Lower leg skin (tissue), 4 donors: ENCODE data around the gene SWT1. TPM values are rescaled to one million over a fixed set of nuclear protein-coding genes. Genes with fewer than 3 reads are reported as not detected.

Experiments used
- DNase-seq, 2 donors: peaks; one replicate each; pipeline ENCODE4 v3.0.0-alpha.2; 2019; ENCODE audit warnings: low spot score in 2 of 2
- H3K4me3 ChIP-seq: fragments of 200-600 bp; sonication (generic); 2 replicates; pipeline ENCODE4 v1.5.1; 2017; ENCODE audit warnings: mild to moderate bottlenecking, low read depth; ENCODE audit not compliant: poor library complexity, severe bottlenecking
- CTCF ChIP-seq, 3 donors: fragments of 450-650 bp; IDR thresholded peaks; one replicate each; pipeline ENCODE4 v1.5.1; 2016; ENCODE audit warnings: antibody characterized with exemption in 3 of 3, mild to moderate bottlenecking in 3 of 3, moderate library complexity in 2 of 3
- POLR2A ChIP-seq, 2 donors: fragments of 450-650 bp; IDR thresholded peaks; one replicate each; pipeline ENCODE4 v1.6.1; 2016 to 2017; ENCODE audit warnings: antibody characterized with exemption in 2 of 2, mild to moderate bottlenecking in 1 of 2, moderate library complexity in 1 of 2
- WGBS, 2 donors: methylation state at CpG; one replicate each; pipeline ENCODE4 v1.1.5; 2018; 5-methylcytosine and 5-hydroxymethylcytosine counted together
- intact Hi-C: fragments of 100-400 bp; cut with DNase I; formaldehyde crosslinking; loops from one replicate; pipeline ENCODE4 v1.15.0; 2023; ENCODE audit warnings: low total_unique reads
- total RNA-seq, 4 donors: library from RNA; depleted of rRNA; stranded (reverse); fragments of >200 nt; gene quantifications; one replicate each; pipeline ENCODE4 v1.1.0, GENCODE V29; 2016

Gene SWT1
- total RNA-seq, 4 donors from 2014 or later, result 3.9 to 6.3 (median 4.5) TPM

- no peak overlapping the region for H3K4me3 ChIP-seq
- no peak for TF ChIP-seq CTCF (IDR thresholded peaks at IDR 0.05)
- no peak for TF ChIP-seq POLR2A (IDR thresholded peaks at IDR 0.05)
- WGBS, 2 donors, result 56 to 58% methylated on average over 3 of the region's 3 CpGs
- intact Hi-C loops, result no loop called here
- no peak for DNase-seq
These were observed 4.7 kb upstream of the SWT1 start for GRCh38 chr1:185152187-185152767.

GRCh38 chr1:185154912-185155513 is 2.0 kb upstream of the SWT1 start:
- H3K4me3 ChIP-seq, result no peak overlapping the region
- WGBS, 2 donors, result 46 to 51% methylated on average over 2 of the region's 2 CpGs
- no peak for DNase-seq
- no peak for TF ChIP-seq CTCF (IDR thresholded peaks at IDR 0.05)
- TF ChIP-seq POLR2A (IDR thresholded peaks at IDR 0.05), result no peak
- intact Hi-C loops, result no loop called here

- no peak for DNase-seq
- WGBS, 2 donors, result 8 to 10% methylated on average over 11 of the region's 11 CpGs
- TF ChIP-seq CTCF (IDR thresholded peaks at IDR 0.05) (no peak), POLR2A (IDR thresholded peaks at IDR 0.05) (no peak)
- intact Hi-C loops, result no loop called here
- H3K4me3 ChIP-seq, result peak overlapping the region; percentile 87
These were observed 1.2 kb upstream of the SWT1 start for GRCh38 chr1:185155600-185156287.

DNA sequence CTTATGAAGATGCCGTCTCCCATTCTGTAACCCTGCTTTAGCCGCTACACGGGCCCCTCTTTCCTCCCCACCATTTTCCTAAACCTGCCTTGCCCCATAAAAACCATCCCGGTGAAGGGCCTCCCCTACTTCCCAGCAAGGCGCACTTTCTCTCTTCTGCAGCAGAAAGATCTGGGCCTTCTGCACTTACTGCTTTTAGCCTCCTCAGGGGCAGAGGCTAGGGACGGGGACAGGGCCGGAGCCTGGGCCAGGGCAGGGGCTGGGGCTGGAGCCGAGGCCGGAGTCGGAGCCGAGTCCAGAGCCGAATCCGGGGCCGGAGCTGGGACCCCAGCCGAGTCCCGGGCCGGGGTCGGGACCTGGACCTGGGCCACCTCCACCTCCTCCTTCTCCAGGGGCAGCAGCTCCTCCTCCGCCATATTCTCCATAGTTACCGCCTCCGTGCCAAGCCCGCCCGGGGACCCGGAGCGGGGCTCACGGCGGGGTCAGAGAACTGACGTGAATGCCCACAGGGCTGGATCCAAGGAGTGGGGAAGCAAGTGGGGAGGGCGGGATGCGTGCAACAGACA is 596 bp upstream of the SWT1 start:
- WGBS, 2 donors, result 0 to 1% methylated on average over 28 to 29 of the region's 30 CpGs
- peak in 1 of 2 donors; percentile 91 for DNase-seq
- no peak for TF ChIP-seq CTCF (IDR thresholded peaks at IDR 0.05)
- peak overlapping the region; percentile 87 for H3K4me3 ChIP-seq
- intact Hi-C loops, result no loop called here

- no peak for DNase-seq
- intact Hi-C loops, result no loop called here
- H3K4me3 ChIP-seq, result peak overlapping the region; percentile 76
- TF ChIP-seq CTCF (IDR thresholded peaks at IDR 0.05), result no peak
- 1% methylated on average over 20 of the region's 20 CpGs for WGBS, 2 donors
These were observed 839 bp downstream of the SWT1 start for GRCh38 chr1:185157599-185158412.
